Heart left ventricle (tissue), 13 donors: ENCODE measurements around the gene USP6.

ENCODE experiments used
- POLR2A ChIP-seq, 2 donors: fragments of 450-650 bp; IDR thresholded peaks; one replicate each; pipeline ENCODE4 v1.6.1; 2017; ENCODE audit warnings: antibody characterized with exemption in 2 of 2, mild to moderate bottlenecking in 2 of 2, moderate library complexity in 2 of 2
- TF ChIP-seq, protein P1 (sequence below), 12 donors: fragments of 200-600 bp; sonication (generic) in 4 of 12; IDR thresholded peaks; one replicate each; pipeline versions ENCODE4 v1.5.0 to v1.8.0; 2018 to 2022; ENCODE audit warnings: antibody characterized with exemption in 12 of 12, mild to moderate bottlenecking in 5 of 12
- donor health status: ischemic (EF 13 %, LVEDD 7.1; RV severe dilation, severe dysfunction).
- donor health status: DM: no; HTN: yes; CAD: no.
- donor health status: DM: no; HTN: no; CAD: no.
- donor health status: ischemic (EF 25% LVEDD 6.9; RV normal size, moderate dysfunction).
- donor health status: ischemic (EF 25% LVEDD 5.7; RV mildly dilated, moderate dysfunction).
- donor health status: ischemic (EF 35%, LVEDD 5.7; RV mildly dilated, moderate dysfunction).
- donor health status: nonischemic (EF 11% LVEDD 7.7; RV severe dilation, severe dysfunction).
- donor health status: DM: yes; HTN: yes; CAD: no.
- donor health status: PGD.
- donor health status: ischemic (EF 29% LVEDD 5.4; RV normal size, mild dysfunction).
- donor health status: nonischemic (EF 23%, LVEDD 6.1; RV moderate dilation, normal function).

GRCh38 chr17:5191541-5192417 is 75.9 kb downstream of the USP6 start, which contains the start of gene ZNF594:
- TF ChIP-seq, protein P1, sequence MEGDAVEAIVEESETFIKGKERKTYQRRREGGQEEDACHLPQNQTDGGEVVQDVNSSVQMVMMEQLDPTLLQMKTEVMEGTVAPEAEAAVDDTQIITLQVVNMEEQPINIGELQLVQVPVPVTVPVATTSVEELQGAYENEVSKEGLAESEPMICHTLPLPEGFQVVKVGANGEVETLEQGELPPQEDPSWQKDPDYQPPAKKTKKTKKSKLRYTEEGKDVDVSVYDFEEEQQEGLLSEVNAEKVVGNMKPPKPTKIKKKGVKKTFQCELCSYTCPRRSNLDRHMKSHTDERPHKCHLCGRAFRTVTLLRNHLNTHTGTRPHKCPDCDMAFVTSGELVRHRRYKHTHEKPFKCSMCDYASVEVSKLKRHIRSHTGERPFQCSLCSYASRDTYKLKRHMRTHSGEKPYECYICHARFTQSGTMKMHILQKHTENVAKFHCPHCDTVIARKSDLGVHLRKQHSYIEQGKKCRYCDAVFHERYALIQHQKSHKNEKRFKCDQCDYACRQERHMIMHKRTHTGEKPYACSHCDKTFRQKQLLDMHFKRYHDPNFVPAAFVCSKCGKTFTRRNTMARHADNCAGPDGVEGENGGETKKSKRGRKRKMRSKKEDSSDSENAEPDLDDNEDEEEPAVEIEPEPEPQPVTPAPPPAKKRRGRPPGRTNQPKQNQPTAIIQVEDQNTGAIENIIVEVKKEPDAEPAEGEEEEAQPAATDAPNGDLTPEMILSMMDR (IDR thresholded peaks at IDR 0.05), result peak; percentile 51 to 96 (median 71)
- TF ChIP-seq POLR2A (IDR thresholded peaks at IDR 0.05), result peak; percentile 30 to 73
